Tibial nerve (tissue), 4 donors: Measurements from ENCODE around the gene SETD3.

ENCODE experiments used
- CTCF ChIP-seq, 5 experiments: fragments of 200-600 bp in 3 of 5; fragments of 450-650 bp in 2 of 5; sonication (generic) in 3 of 5; IDR thresholded peaks; one replicate each; pipeline ENCODE4 v1.5.1; 2016 to 2019; ENCODE audit warnings: antibody characterized with exemption in 5 of 5, mild to moderate bottlenecking in 3 of 5, moderate library complexity in 2 of 5
- EP300 ChIP-seq, 2 donors: sonication (generic); formaldehyde crosslinking; IDR thresholded peaks; one replicate each; pipeline ENCODE4 v1.6.1; 2017; ENCODE audit warnings: antibody characterized with exemption in 2 of 2, mild to moderate bottlenecking in 1 of 2
- POLR2A ChIP-seq, 2 donors: fragments of 450-650 bp; IDR thresholded peaks; one replicate each; pipeline ENCODE4 v1.6.1; 2017; ENCODE audit warnings: antibody characterized with exemption in 2 of 2, mild to moderate bottlenecking in 2 of 2, moderate library complexity in 2 of 2

DNA sequence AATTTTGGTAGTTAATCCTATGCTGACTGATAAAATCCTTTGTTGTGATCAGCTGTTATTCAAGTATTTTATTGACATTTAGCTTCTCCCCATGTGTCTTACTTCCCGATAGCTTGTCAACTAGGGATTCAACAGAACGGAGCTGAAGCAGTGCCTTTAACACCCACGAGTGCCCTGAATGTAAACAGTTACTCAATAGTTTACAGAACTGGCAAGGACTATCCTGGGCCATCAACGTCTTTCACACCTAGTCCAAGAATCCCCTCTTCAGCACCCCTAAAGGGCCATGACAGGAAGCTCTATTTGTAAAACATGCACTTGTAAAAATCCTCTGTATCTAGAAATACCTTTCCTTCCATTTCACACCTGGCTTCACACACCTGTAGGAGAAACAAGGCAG lies 45.3 kb downstream of the SETD3 start:
- TF ChIP-seq CTCF (IDR thresholded peaks at IDR 0.05) (no peak), POLR2A (IDR thresholded peaks at IDR 0.05) (no peak), EP300 (IDR thresholded peaks at IDR 0.05) (no peak)
